ENCODE results near the gene ZSWIM9.

GRCh38 chr19:48210005-48210404 lies 39.5 kb downstream of the ZSWIM9 start:
- no peak for TF ChIP-seq CTCF (IDR thresholded peaks at IDR 0.05)
- no peak for TF ChIP-seq POLR2A (IDR thresholded peaks at IDR 0.05)

All from heart left ventricle (tissue), 13 donors.